PC-3 (cell line): Measurements from ENCODE around the gene TP53I11.

ENCODE experiments used
- EZH2 ChIP-seq: fragments of 300-600 bp; sonication (generic); IDR thresholded peaks from one replicate; pipeline ENCODE4 v1.6.1; 2017; ENCODE audit warnings: antibody characterized with exemption, mild to moderate bottlenecking, low read length; ENCODE audit not compliant: unreplicated experiment
- TF ChIP-seq, protein P1 (sequence below): fragments of 300-600 bp; sonication (generic); conservative IDR thresholded peaks from 2 replicates; pipeline ENCODE4 v1.5.1; 2017; ENCODE audit warnings: antibody characterized with exemption, low read depth, mild to moderate bottlenecking, low read length

DNA sequence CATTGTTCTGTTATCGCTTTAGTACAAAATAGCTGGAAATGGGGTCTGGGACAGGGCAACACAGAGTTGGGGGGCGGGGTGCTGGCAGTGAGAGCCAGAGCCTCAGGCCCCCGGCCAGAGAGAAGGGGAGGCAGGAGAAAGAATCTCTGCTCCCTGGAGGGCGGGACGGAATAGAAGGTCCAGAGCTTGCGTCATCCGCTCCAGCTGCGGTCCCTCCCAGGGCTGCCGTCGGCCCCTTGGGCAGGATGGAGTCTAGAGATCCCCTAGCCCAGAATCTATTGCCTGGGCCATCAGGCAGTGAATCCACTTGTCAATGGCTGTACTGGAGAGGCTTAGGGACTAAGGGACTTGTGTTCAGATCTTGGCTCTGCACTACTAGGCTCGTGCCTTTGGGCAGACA, 5.0 kb downstream of the TP53I11 start:
- TF ChIP-seq, protein P1, sequence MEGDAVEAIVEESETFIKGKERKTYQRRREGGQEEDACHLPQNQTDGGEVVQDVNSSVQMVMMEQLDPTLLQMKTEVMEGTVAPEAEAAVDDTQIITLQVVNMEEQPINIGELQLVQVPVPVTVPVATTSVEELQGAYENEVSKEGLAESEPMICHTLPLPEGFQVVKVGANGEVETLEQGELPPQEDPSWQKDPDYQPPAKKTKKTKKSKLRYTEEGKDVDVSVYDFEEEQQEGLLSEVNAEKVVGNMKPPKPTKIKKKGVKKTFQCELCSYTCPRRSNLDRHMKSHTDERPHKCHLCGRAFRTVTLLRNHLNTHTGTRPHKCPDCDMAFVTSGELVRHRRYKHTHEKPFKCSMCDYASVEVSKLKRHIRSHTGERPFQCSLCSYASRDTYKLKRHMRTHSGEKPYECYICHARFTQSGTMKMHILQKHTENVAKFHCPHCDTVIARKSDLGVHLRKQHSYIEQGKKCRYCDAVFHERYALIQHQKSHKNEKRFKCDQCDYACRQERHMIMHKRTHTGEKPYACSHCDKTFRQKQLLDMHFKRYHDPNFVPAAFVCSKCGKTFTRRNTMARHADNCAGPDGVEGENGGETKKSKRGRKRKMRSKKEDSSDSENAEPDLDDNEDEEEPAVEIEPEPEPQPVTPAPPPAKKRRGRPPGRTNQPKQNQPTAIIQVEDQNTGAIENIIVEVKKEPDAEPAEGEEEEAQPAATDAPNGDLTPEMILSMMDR: no peak
- no peak for TF ChIP-seq EZH2
